OCI-LY7 (cell line): Measurements from ENCODE around the gene RAB3C.

Source experiments
- CTCF ChIP-seq: fragments of 200-600 bp; sonication (generic); conservative IDR thresholded peaks from 2 replicates; pipeline ENCODE4 v1.5.1; 2014; ENCODE audit warnings: mild to moderate bottlenecking, antibody characterized with exemption, low read length, moderate library complexity, mixed read lengths
- EZH2phosphoT487 ChIP-seq: fragments of 200-600 bp; sonication (generic); IDR thresholded peaks from 2 replicates; pipeline ENCODE4 v1.6.1; 2018; ENCODE audit warnings: low read depth, borderline replicate concordance, mild to moderate bottlenecking, mixed run types, antibody characterized with exemption, low read length, moderate library complexity, mixed read lengths

GRCh38 chr5:58755397-58755796 lies 172.5 kb downstream of the RAB3C start:
- TF ChIP-seq CTCF (no peak), EZH2phosphoT487 (no peak)
